ENCODE results near the gene RPL13A. TPM values are rescaled to one million over a fixed set of nuclear protein-coding genes. Genes with fewer than 3 reads are reported as not detected.

The RPL13A gene
- total and polyA plus RNA-seq, 9 of the 15 experiments (the other 6 are each of a cell fraction or from before 2014, with no cell fraction given) = 1,744 to 5,482 (median 2,949) TPM

DNA sequence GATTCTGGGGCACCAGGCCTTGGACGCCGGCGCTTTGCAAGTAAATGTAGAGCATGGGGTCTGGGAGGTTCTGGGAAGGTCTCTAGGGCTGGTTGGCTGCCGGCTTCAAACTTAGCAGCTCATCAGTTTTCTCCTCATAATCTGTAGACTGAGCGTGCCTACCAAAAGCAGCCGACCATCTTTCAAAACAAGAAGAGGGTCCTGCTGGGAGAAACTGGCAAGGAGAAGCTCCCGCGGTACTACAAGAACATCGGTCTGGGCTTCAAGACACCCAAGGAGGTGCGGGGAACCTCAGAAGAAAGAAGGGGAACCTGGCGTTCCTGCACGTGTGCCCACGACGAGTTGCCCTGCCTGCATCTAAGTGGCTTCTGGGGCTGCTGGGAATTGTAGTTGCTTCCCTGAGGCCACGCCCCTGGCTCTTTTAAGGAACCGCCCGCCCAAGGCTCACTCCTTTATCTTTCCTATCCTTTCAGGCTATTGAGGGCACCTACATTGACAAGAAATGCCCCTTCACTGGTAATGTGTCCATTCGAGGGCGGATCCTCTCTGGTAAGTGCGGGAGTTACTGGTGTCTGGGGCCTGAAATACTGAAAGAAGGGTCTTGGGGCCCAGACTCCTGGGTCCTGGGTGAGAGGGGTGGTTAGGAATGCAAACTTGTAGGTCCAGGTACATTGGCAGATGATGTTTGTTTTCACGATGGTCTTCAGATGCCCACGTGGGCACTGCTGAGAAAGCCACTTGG lies 9.8 kb downstream of the RPL13A start (continued):
- TF ChIP-seq TBL1XR1 (IDR thresholded peaks at IDR 0.05; ENCODE audit: low read length in 2 of 2) (no peak), POLR2G (IDR thresholded peaks at IDR 0.05; ENCODE audit: low read depth, low read length) (no peak), EP400 (IDR thresholded peaks at IDR 0.05) (peak; percentile 45), NFRKB (IDR thresholded peaks at IDR 0.05; ENCODE audit: low read depth) (no peak), LARP7 (IDR thresholded peaks at IDR 0.05) (no peak), ZNF354B (CRISPR knock-in tag; IDR thresholded peaks at IDR 0.05) (no peak), POU5F1 (IDR thresholded peaks at IDR 0.05; ENCODE audit: borderline replicate concordance, low read depth, low read length, partially characterized antibody) (no peak), DIDO1 (tag; IDR thresholded peaks at IDR 0.05; ENCODE audit: low read depth) (no peak), TFAP4 (CRISPR knock-in tag; IDR thresholded peaks at IDR 0.05; ENCODE audit: borderline replicate concordance) (peak; percentile 66), ZNF584 (CRISPR knock-in tag; IDR thresholded peaks at IDR 0.05; ENCODE audit: low read depth) (no peak), ZNF175 (CRISPR knock-in tag; IDR thresholded peaks at IDR 0.05; ENCODE audit: low read depth) (no peak), ARNT (IDR thresholded peaks at IDR 0.05) (no peak), THRAP3 (IDR thresholded peaks at IDR 0.05; ENCODE audit: borderline replicate concordance) (no peak), ZNF232 (CRISPR knock-in tag; IDR thresholded peaks at IDR 0.05) (no peak), SIN3B (IDR thresholded peaks at IDR 0.05; ENCODE audit: low read depth) (no peak; the same call in 1 of the 2 replicates), PHB (CRISPR knock-in tag; IDR thresholded peaks at IDR 0.05) (0 out of 2 replicates have a peak, but pooled peaks have one; percentile 31), JUN (IDR thresholded peaks at IDR 0.05; ENCODE audit: borderline replicate concordance, low read depth, low read length) (no peak), JUN (CRISPR knock-in tag; IDR thresholded peaks at IDR 0.05; ENCODE audit: borderline replicate concordance) (no peak), ZNF3 (CRISPR knock-in tag; IDR thresholded peaks at IDR 0.05) (no peak), RBM25 (IDR thresholded peaks at IDR 0.05; ENCODE audit: low read depth, low read length, severe bottlenecking) (no peak)
- TF ChIP-seq, protein P1, sequence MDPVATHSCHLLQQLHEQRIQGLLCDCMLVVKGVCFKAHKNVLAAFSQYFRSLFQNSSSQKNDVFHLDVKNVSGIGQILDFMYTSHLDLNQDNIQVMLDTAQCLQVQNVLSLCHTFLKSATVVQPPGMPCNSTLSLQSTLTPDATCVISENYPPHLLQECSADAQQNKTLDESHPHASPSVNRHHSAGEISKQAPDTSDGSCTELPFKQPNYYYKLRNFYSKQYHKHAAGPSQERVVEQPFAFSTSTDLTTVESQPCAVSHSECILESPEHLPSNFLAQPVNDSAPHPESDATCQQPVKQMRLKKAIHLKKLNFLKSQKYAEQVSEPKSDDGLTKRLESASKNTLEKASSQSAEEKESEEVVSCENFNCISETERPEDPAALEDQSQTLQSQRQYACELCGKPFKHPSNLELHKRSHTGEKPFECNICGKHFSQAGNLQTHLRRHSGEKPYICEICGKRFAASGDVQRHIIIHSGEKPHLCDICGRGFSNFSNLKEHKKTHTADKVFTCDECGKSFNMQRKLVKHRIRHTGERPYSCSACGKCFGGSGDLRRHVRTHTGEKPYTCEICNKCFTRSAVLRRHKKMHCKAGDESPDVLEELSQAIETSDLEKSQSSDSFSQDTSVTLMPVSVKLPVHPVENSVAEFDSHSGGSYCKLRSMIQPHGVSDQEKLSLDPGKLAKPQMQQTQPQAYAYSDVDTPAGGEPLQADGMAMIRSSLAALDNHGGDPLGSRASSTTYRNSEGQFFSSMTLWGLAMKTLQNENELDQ (CRISPR knock-in tag; IDR thresholded peaks at IDR 0.05; ENCODE audit: borderline replicate concordance) = no peak
- TF ChIP-seq, protein P2, sequence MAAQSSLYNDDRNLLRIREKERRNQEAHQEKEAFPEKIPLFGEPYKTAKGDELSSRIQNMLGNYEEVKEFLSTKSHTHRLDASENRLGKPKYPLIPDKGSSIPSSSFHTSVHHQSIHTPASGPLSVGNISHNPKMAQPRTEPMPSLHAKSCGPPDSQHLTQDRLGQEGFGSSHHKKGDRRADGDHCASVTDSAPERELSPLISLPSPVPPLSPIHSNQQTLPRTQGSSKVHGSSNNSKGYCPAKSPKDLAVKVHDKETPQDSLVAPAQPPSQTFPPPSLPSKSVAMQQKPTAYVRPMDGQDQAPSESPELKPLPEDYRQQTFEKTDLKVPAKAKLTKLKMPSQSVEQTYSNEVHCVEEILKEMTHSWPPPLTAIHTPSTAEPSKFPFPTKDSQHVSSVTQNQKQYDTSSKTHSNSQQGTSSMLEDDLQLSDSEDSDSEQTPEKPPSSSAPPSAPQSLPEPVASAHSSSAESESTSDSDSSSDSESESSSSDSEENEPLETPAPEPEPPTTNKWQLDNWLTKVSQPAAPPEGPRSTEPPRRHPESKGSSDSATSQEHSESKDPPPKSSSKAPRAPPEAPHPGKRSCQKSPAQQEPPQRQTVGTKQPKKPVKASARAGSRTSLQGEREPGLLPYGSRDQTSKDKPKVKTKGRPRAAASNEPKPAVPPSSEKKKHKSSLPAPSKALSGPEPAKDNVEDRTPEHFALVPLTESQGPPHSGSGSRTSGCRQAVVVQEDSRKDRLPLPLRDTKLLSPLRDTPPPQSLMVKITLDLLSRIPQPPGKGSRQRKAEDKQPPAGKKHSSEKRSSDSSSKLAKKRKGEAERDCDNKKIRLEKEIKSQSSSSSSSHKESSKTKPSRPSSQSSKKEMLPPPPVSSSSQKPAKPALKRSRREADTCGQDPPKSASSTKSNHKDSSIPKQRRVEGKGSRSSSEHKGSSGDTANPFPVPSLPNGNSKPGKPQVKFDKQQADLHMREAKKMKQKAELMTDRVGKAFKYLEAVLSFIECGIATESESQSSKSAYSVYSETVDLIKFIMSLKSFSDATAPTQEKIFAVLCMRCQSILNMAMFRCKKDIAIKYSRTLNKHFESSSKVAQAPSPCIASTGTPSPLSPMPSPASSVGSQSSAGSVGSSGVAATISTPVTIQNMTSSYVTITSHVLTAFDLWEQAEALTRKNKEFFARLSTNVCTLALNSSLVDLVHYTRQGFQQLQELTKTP (IDR thresholded peaks at IDR 0.05; ENCODE audit: low read depth in 1 of 2, partially characterized antibody in 2 of 2) = peak in 1 of 2 experiments; percentile 87
